NB4 (cell line): ENCODE data around the gene PSMG3.

Experiments used
- MYC ChIP-seq: IDR thresholded peaks from 2 replicates; pipeline ENCODE4 v1.6.1; 2011; ENCODE audit warnings: low read depth, low read length
- POLR2A ChIP-seq: IDR thresholded peaks from 2 replicates; pipeline ENCODE4 v1.6.1; 2011; ENCODE audit warnings: mild to moderate bottlenecking; ENCODE audit not compliant: insufficient read length; ENCODE audit errors: extremely low read depth
- TF ChIP-seq, protein P1 (sequence below): IDR thresholded peaks from 2 replicates; pipeline ENCODE4 v1.6.1; 2011; ENCODE audit warnings: low read depth, low read length
- TF ChIP-seq, protein P2 (sequence below): IDR thresholded peaks from one replicate; pipeline ENCODE4 v1.5.1; 2012; ENCODE audit warnings: low read depth, low read length

- TF ChIP-seq, protein P1, sequence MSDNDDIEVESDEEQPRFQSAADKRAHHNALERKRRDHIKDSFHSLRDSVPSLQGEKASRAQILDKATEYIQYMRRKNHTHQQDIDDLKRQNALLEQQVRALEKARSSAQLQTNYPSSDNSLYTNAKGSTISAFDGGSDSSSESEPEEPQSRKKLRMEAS: no peak
- no peak for TF ChIP-seq POLR2A
- TF ChIP-seq, protein P2, sequence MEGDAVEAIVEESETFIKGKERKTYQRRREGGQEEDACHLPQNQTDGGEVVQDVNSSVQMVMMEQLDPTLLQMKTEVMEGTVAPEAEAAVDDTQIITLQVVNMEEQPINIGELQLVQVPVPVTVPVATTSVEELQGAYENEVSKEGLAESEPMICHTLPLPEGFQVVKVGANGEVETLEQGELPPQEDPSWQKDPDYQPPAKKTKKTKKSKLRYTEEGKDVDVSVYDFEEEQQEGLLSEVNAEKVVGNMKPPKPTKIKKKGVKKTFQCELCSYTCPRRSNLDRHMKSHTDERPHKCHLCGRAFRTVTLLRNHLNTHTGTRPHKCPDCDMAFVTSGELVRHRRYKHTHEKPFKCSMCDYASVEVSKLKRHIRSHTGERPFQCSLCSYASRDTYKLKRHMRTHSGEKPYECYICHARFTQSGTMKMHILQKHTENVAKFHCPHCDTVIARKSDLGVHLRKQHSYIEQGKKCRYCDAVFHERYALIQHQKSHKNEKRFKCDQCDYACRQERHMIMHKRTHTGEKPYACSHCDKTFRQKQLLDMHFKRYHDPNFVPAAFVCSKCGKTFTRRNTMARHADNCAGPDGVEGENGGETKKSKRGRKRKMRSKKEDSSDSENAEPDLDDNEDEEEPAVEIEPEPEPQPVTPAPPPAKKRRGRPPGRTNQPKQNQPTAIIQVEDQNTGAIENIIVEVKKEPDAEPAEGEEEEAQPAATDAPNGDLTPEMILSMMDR: no peak
- no peak for TF ChIP-seq MYC
These were observed 36.6 kb downstream of the PSMG3 start for GRCh38 chr7:1533255-1533546.
